PC-3 (cell line): ENCODE results near the gene SDHAF1. TPM values are rescaled to one million over a fixed set of nuclear protein-coding genes. Genes with fewer than 3 reads are reported as not detected.

Experiments
- ATAC-seq: fragments of 200-7000 bp; cut with Tn5 transposase; 2 replicates; pipeline ENCODE4 v1.9.1; 2020; ENCODE audit warnings: mild to moderate bottlenecking, moderate library complexity
- BruUV-seq: library from RNA; stranded (reverse); fragments of 400-500 nt; replicated peaks from 2 replicates; lab custom pipeline; 2021; lab: Mats Ljungman, UMichigan
- CTCF ChIA-PET: fragments of 300-600 bp; sonication (Branson Sonifier 250); formaldehyde crosslinking; loops from one replicate; lab custom pipeline; 2022; ENCODE audit warnings: antibody characterized with exemption; lab: Charles Lee
- POLR2A ChIA-PET: fragments of 300-600 bp; sonication (Branson Sonifier 250); formaldehyde crosslinking; loops from one replicate; lab custom pipeline; 2022; ENCODE audit warnings: antibody characterized with exemption; ENCODE audit not compliant: unreplicated experiment; lab: Charles Lee
- DNase-seq: peaks from one replicate; pipeline ENCODE4 v3.0.0-alpha.2; 2015
- H2AFZ ChIP-seq: fragments of 300-600 bp; sonication (generic); 2 replicates; pipeline ENCODE4 v1.6.0; 2016; ENCODE audit warnings: antibody characterized with exemption, low read length
- H3F3A ChIP-seq: fragments of 300-600 bp; sonication (generic); one replicate; pipeline ENCODE4 v1.6.0; 2017; ENCODE audit warnings: antibody characterized with exemption, low read length, control low read depth, mild to moderate bottlenecking; ENCODE audit not compliant: unreplicated experiment
- H3K27ac ChIP-seq: fragments of 300-600 bp; sonication (generic); 2 replicates; pipeline ENCODE4 v1.5.1; 2016; ENCODE audit warnings: mild to moderate bottlenecking, low read length
- H3K27me3 ChIP-seq: fragments of 300-600 bp; sonication (generic); 2 replicates; pipeline ENCODE4 v1.6.1; 2016; ENCODE audit warnings: low read length, mixed read lengths
- H3K36me3 ChIP-seq: fragments of 300-600 bp; sonication (generic); 2 replicates; pipeline ENCODE4 v1.6.1; 2016; ENCODE audit warnings: low read depth, mixed run types, low read length, mixed read lengths
- H3K4me1 ChIP-seq: fragments of 300-600 bp; sonication (generic); 2 replicates; pipeline ENCODE4 v1.5.1; 2016; ENCODE audit warnings: low read length; ENCODE audit not compliant: insufficient read depth
- H3K4me2 ChIP-seq: fragments of 300-600 bp; sonication (generic); 2 replicates; pipeline ENCODE4 v1.6.0; 2016; ENCODE audit warnings: low read length
- H3K4me3 ChIP-seq: fragments of 300-600 bp; sonication (generic); 2 replicates; pipeline ENCODE4 v1.5.1; 2016; ENCODE audit warnings: mild to moderate bottlenecking, low read length, mixed read lengths
- H3K79me2 ChIP-seq: fragments of 300-600 bp; sonication (generic); 2 replicates; pipeline ENCODE4 v1.6.1; 2017; ENCODE audit warnings: low read length, mixed read lengths
- H3K9ac ChIP-seq: fragments of 300-600 bp; sonication (generic); 2 replicates; pipeline ENCODE4 v1.6.0; 2016; ENCODE audit warnings: mild to moderate bottlenecking, low read length
- H3K9me2 ChIP-seq: fragments of 300-600 bp; sonication (generic); replicated peaks from 2 replicates; pipeline ENCODE4 v1.6.1; 2016; ENCODE audit warnings: mixed run types, low read length, mixed read lengths
- H3K9me3 ChIP-seq: fragments of 300-600 bp; sonication (generic); 2 replicates; pipeline ENCODE4 v1.6.1; 2016; ENCODE audit warnings: low read length, mixed read lengths
- H4K20me1 ChIP-seq: fragments of 300-600 bp; sonication (generic); 2 replicates; pipeline ENCODE4 v1.6.1; 2016; ENCODE audit warnings: low read length, mixed read lengths
- CTCF ChIP-seq: fragments of 300-600 bp; sonication (generic); conservative IDR thresholded peaks from 2 replicates; pipeline ENCODE4 v1.5.1; 2017; ENCODE audit warnings: antibody characterized with exemption, low read depth, mild to moderate bottlenecking, low read length
- EZH2 ChIP-seq: fragments of 300-600 bp; sonication (generic); IDR thresholded peaks from one replicate; pipeline ENCODE4 v1.6.1; 2017; ENCODE audit warnings: antibody characterized with exemption, mild to moderate bottlenecking, low read length; ENCODE audit not compliant: unreplicated experiment
- EZH2phosphoT487 ChIP-seq: fragments of 300-600 bp; sonication (generic); IDR thresholded peaks from 2 replicates; pipeline ENCODE4 v1.6.1; 2018; ENCODE audit warnings: mild to moderate bottlenecking, antibody characterized with exemption, low read length, borderline replicate concordance
- intact Hi-C: fragments of 100-400 bp; cut with micrococcal nuclease; formaldehyde crosslinking; loops from 2 replicates; pipeline ENCODE4 v1.9.0; 2023
- total RNA-seq: library from RNA; depleted of rRNA; stranded (reverse); fragments of >200 nt; gene quantifications from 2 replicates; pipeline ENCODE4 v1.2.3, GENCODE V29; 2014

Gene SDHAF1
- total RNA-seq, 1 experiment from 2014 or later: 24.5 TPM

GRCh38 chr19:36026091-36026876 lies 31.3 kb downstream of the SDHAF1 start:
- Histone ChIP-seq H3K36me3 (no peaks in the 10 kb centered on the region), H3K9me3 (no peaks in the 10 kb centered on the region), H3K27me3 (no peaks in the 10 kb centered on the region), H3K4me2 (no peak overlapping the region), H3K79me2 (no peaks in the 10 kb centered on the region), H3K9ac (no peak overlapping the region), H2AFZ (no peak overlapping the region), H3K9me2 (no peaks in the 10 kb centered on the region), H3K4me3 (no peak overlapping the region), H3F3A (no peaks in the 10 kb centered on the region), H3K4me1 (no peaks in the 10 kb centered on the region), H4K20me1 (no peaks in the 10 kb centered on the region), H3K27ac (no peak overlapping the region)
- CTCF ChIA-PET: no interaction called here
- no peak for ATAC-seq
- POLR2A ChIA-PET: no interaction called here
- intact Hi-C loops: no loop called here
- BruUV-seq: no TSS peak
- no peak for DNase-seq
- TF ChIP-seq EZH2 (no peak), EZH2phosphoT487 (no peak), CTCF (no peak)

GRCh38 chr19:36027696-36028095 lies 32.7 kb downstream of the SDHAF1 start:
- H3K4me3 ChIP-seq: no peak overlapping the region
- ATAC-seq: no peak
- H3K9me3 ChIP-seq: no peaks in the 10 kb centered on the region
- CTCF ChIA-PET: no interaction called here
- no TSS peak for BruUV-seq
- H3K79me2 ChIP-seq: no peaks in the 10 kb centered on the region
- no peak overlapping the region for H3K4me2 ChIP-seq
- intact Hi-C loops: no loop called here
- POLR2A ChIA-PET: no interaction called here
- no peak overlapping the region for H3K27ac ChIP-seq
- H3K9ac ChIP-seq: no peak overlapping the region
- no peaks in the 10 kb centered on the region for H3K9me2 ChIP-seq
- H2AFZ ChIP-seq: no peak overlapping the region
- no peaks in the 10 kb centered on the region for H3K4me1 ChIP-seq
- no peaks in the 10 kb centered on the region for H3K27me3 ChIP-seq
- H3K36me3 ChIP-seq: no peaks in the 10 kb centered on the region
- no peaks in the 10 kb centered on the region for H3F3A ChIP-seq
- DNase-seq: no peak
- no peaks in the 10 kb centered on the region for H4K20me1 ChIP-seq
- TF ChIP-seq EZH2phosphoT487: no peak

GRCh38 chr19:36028313-36029041 lies 33.5 kb downstream of the SDHAF1 start:
- Histone ChIP-seq H3F3A (no peaks in the 10 kb centered on the region), H3K4me2 (no peak overlapping the region), H3K27me3 (no peaks in the 10 kb centered on the region), H3K4me1 (no peaks in the 10 kb centered on the region), H3K9ac (no peak overlapping the region), H3K4me3 (no peak overlapping the region), H4K20me1 (no peaks in the 10 kb centered on the region), H3K27ac (no peak overlapping the region), H3K9me3 (no peaks in the 10 kb centered on the region), H3K9me2 (no peaks in the 10 kb centered on the region), H3K79me2 (no peaks in the 10 kb centered on the region), H3K36me3 (no peaks in the 10 kb centered on the region), H2AFZ (no peak overlapping the region)
- ChIA-PET CTCF (no interaction called here), POLR2A (no interaction called here)
- no peak for DNase-seq
- ATAC-seq: no peak
- intact Hi-C loops: no loop called here
- no peak for TF ChIP-seq EZH2phosphoT487
- no peak for TF ChIP-seq EZH2
- no peak for TF ChIP-seq CTCF
- no TSS peak for BruUV-seq
